Astrocyte of the spinal cord (primary cell): ENCODE data around the gene ORC2.
"Not testable (repeated sequence)": the region's sequence is repeated elsewhere in the genome, so short reads cannot be mapped to it uniquely, and the experiment has no call there.

ENCODE experiments used
- DNase-seq: peaks from one replicate; pipeline ENCODE4 v3.0.0; 2011; ENCODE audit warnings: low read depth, low spot score
- H3K4me3 ChIP-seq: 2 replicates; pipeline ENCODE4 v1.5.1; 2011; ENCODE audit warnings: low read depth, mild to moderate bottlenecking, low read length, moderate library complexity
- CTCF ChIP-seq: IDR thresholded peaks from 2 replicates; pipeline ENCODE4 v1.5.1; 2012; ENCODE audit warnings: low read depth, mild to moderate bottlenecking, low read length, inconsistent platforms
- in situ Hi-C: cut with HindIII; loops from 2 replicates; pipeline ENCODE4 v1.10.0; 2017; ENCODE audit warnings: low sequenced_read_pairs

The ORC2 gene

GRCh38 chr2:200913654-200914053 lies 49.8 kb downstream of the ORC2 start:
- no peak overlapping the region for H3K4me3 ChIP-seq
- peak; percentile 35 for DNase-seq
- in situ Hi-C loops, result no loop called here
- TF ChIP-seq CTCF, result no peak

- no peak overlapping the region for H3K4me3 ChIP-seq
- TF ChIP-seq CTCF, result no peak
- in situ Hi-C loops, result no loop called here
- DNase-seq, result no peak
Measured at GRCh38 chr2:200909958-200910357, 53.5 kb downstream of the ORC2 start.

GRCh38 chr2:200905618-200906296 lies 57.7 kb downstream of the ORC2 start:
- peak; percentile 69 for DNase-seq
- in situ Hi-C loops, result no loop called here
- peak; percentile 82 for TF ChIP-seq CTCF
- no peak overlapping the region for H3K4me3 ChIP-seq

GRCh38 chr2:200901459-200902072 lies 61.9 kb downstream of the ORC2 start:
- in situ Hi-C loops, result no loop called here
- H3K4me3 ChIP-seq, result no peak overlapping the region
- TF ChIP-seq CTCF, result peak; percentile 76
- DNase-seq, result peak; percentile 91

- in situ Hi-C loops, result no loop called here
- H3K4me3 ChIP-seq, result no peak overlapping the region
- no peak for TF ChIP-seq CTCF
- DNase-seq, result no peak
Measured at GRCh38 chr2:200899482-200899881, 64.0 kb downstream of the ORC2 start.

- in situ Hi-C loops, result no loop called here
- peak within 1 kb of the TSS; percentile 93 for H3K4me3 ChIP-seq
Measured at GRCh38 chr2:200888704-200889625, 74.5 kb downstream of the ORC2 start, which contains the start of the genes NIF3L1 and PPIL3. Gene NIF3L1, plus strand, starts transcription at chr2:200889371. Its CDS starts 2,573 bp downstream, at chr2:200891944. Gene PPIL3, minus strand, starts transcription at chr2:200889077. Its CDS starts 1,462 bp downstream, at chr2:200887615.

GRCh38 chr2:200881715-200882249 lies 81.7 kb downstream of the ORC2 start:
- in situ Hi-C loops, DNase-seq, H3K4me3 ChIP-seq: not testable (repeated sequence)

More at GRCh38 chr2:200888704-200889625, 74.5 kb downstream of the ORC2 start, which contains the start of the genes NIF3L1 and PPIL3:
- TF ChIP-seq CTCF, result no peak
- peak; percentile 99 for DNase-seq
